H1 (cell line): Measurements from ENCODE around the gene EDN1. TPM values are rescaled to one million over a fixed set of nuclear protein-coding genes. Genes with fewer than 3 reads are reported as not detected.

Source experiments
- CTCF ChIA-PET: fragments of 300-600 bp; sonication (Branson Sonifier 250); formaldehyde crosslinking; loops from one replicate; lab custom pipeline; 2021; ENCODE audit not compliant: partially characterized antibody; lab: Charles Lee
- POLR2A ChIA-PET: fragments of 300-600 bp; sonication (Branson Sonifier 250); formaldehyde crosslinking; loops from one replicate; lab custom pipeline; 2021; ENCODE audit warnings: inconsistent platforms; ENCODE audit not compliant: partially characterized antibody; lab: Charles Lee
- DNase-seq, 2 experiments: peaks; one replicate each; pipeline versions ENCODE4 v3.0.0 to v3.0.0-alpha.2; 2010 to 2022; ENCODE audit warnings: low spot score in 2 of 2, low read depth in 1 of 2, mixed read lengths in 1 of 2
- FAIRE-seq: peaks from 2 replicates; lab custom pipeline; 2011; peaks lifted over from hg19 to GRCh38; lab: Jason Lieb, UNC
- H2AFZ ChIP-seq: 2 replicates; pipeline ENCODE4 v1.8.1; 2012; ENCODE audit warnings: low read length, inconsistent platforms
- H2AK5ac ChIP-seq: 2 replicates; pipeline ENCODE4 v1.6.1; 2013; ENCODE audit warnings: low read depth, low read length
- H2BK120ac ChIP-seq: replicated peaks from 2 replicates; pipeline ENCODE3; 2013; ENCODE audit warnings: low read depth, low read length, inconsistent platforms
- H2BK12ac ChIP-seq: 2 replicates; pipeline ENCODE4 v1.6.1; 2013; ENCODE audit warnings: low read depth, low read length
- H2BK15ac ChIP-seq: 2 replicates; pipeline ENCODE4 v1.6.1; 2013; ENCODE audit warnings: low read length
- H2BK20ac ChIP-seq: 2 replicates; pipeline ENCODE4 v1.6.1; 2013; ENCODE audit warnings: low read length
- H2BK5ac ChIP-seq: 2 replicates; pipeline ENCODE4 v1.6.1; 2013; ENCODE audit warnings: low read depth, low read length
- H3K14ac ChIP-seq: 2 replicates; pipeline ENCODE4 v1.6.1; 2013; ENCODE audit warnings: inconsistent platforms; ENCODE audit not compliant: insufficient read length
- H3K18ac ChIP-seq: 2 replicates; pipeline ENCODE4 v1.6.1; 2013; ENCODE audit warnings: low read length; ENCODE audit errors: extremely low read depth
- H3K23ac ChIP-seq: 2 replicates; pipeline ENCODE4 v1.6.1; 2013; ENCODE audit warnings: inconsistent platforms; ENCODE audit not compliant: insufficient read length
- H3K23me2 ChIP-seq: 2 replicates; pipeline ENCODE4 v1.6.1; 2013; ENCODE audit warnings: low read depth, low read length
- H3K27ac ChIP-seq: 2 replicates; pipeline ENCODE4 v1.6.1; 2011; ENCODE audit warnings: low read depth, low read length, inconsistent platforms
- H3K27me3 ChIP-seq, 4 experiments: replicated peaks in 1 of 4; 1 replicate in 1 of 4; 2 replicates in 3 of 4; pipeline versions ENCODE4 v1.6.1 to v1.8.1; 2011 to 2013; ENCODE audit warnings: low read length in 3 of 4, mild to moderate bottlenecking in 3 of 4, inconsistent platforms in 2 of 4, mixed read lengths in 2 of 4, moderate library complexity in 1 of 4; ENCODE audit not compliant: control insufficient read depth in 3 of 4, insufficient read depth in 3 of 4; ENCODE audit errors: extremely low read depth in 1 of 4
- H3K36me3 ChIP-seq, 4 experiments: 2 replicates each; pipeline versions ENCODE4 v1.6.1 to v1.8.1; 2011 to 2013; ENCODE audit warnings: mild to moderate bottlenecking in 4 of 4, low read length in 3 of 4, moderate library complexity in 2 of 4, control low read depth in 1 of 4, inconsistent platforms in 1 of 4; ENCODE audit not compliant: insufficient read depth in 4 of 4, control insufficient read depth in 2 of 4
- H3K4ac ChIP-seq: replicated peaks from 2 replicates; pipeline ENCODE3; 2013; ENCODE audit warnings: low read length, low read depth, mixed read lengths, inconsistent platforms; ENCODE audit not compliant: insufficient read length
- H3K4me1 ChIP-seq, 4 experiments: replicated peaks in 1 of 4; 1 replicate in 1 of 4; 2 replicates in 3 of 4; pipeline versions ENCODE4 v1.6.1 to v1.8.1; 2011 to 2013; ENCODE audit warnings: low read length in 3 of 4, inconsistent platforms in 2 of 4, mixed read lengths in 1 of 4; ENCODE audit not compliant: insufficient read depth in 4 of 4, control insufficient read depth in 3 of 4
- H3K4me2 ChIP-seq, 2 experiments: 2 replicates each; pipeline versions ENCODE4 v1.6.1 to v1.8.1; 2011 to 2013; ENCODE audit warnings: low read depth in 2 of 2, low read length in 2 of 2, control low read depth in 1 of 2, inconsistent platforms in 1 of 2, mild to moderate bottlenecking in 1 of 2; ENCODE audit not compliant: insufficient read depth in 1 of 2
- H3K4me3 ChIP-seq, 4 experiments: fragments of 200-600, 300-600 bp in 1 of 4; sonication (generic), shearing (Covaris generic), sonication (Bioruptor Twin) in 1 of 4; 2 replicates each; pipeline versions ENCODE4 v1.5.1 to v1.8.1; 2011 to 2016; ENCODE audit warnings: low read length in 4 of 4, low read depth in 3 of 4, control low read depth in 2 of 4, inconsistent platforms in 2 of 4, mild to moderate bottlenecking in 2 of 4, mixed read lengths in 1 of 4, moderate library complexity in 1 of 4; ENCODE audit not compliant: insufficient read depth in 2 of 4; ENCODE audit errors: extremely low read depth in 1 of 4
- H3K56ac ChIP-seq: replicated peaks from 2 replicates; pipeline ENCODE3; 2013; ENCODE audit warnings: low read depth, mild to moderate bottlenecking, mixed read lengths, low read length, inconsistent platforms; ENCODE audit not compliant: insufficient read length
- H3K79me1 ChIP-seq: 2 replicates; pipeline ENCODE4 v1.6.1; 2013; ENCODE audit warnings: low read depth, low read length, control low read depth
- H3K79me2 ChIP-seq, 2 experiments: 2 replicates each; pipeline versions ENCODE4 v1.6.1 to v1.8.1; 2012 to 2013; ENCODE audit warnings: low read length in 2 of 2, mild to moderate bottlenecking in 2 of 2, inconsistent platforms in 1 of 2; ENCODE audit not compliant: insufficient read depth in 2 of 2, control insufficient read depth in 1 of 2
- H3K9ac ChIP-seq, 4 experiments: replicated peaks in 1 of 4; 1 replicate in 1 of 4; 2 replicates in 3 of 4; pipeline versions ENCODE4 v1.6.1 to v1.8.1; 2011 to 2013; ENCODE audit warnings: low read depth in 3 of 4, low read length in 3 of 4, control low read depth in 2 of 4, mild to moderate bottlenecking in 2 of 4, moderate library complexity in 2 of 4, inconsistent platforms in 1 of 4; ENCODE audit errors: extremely low read depth in 1 of 4
- H3K9me3 ChIP-seq, 2 experiments: 2 replicates each; pipeline versions ENCODE4 v1.6.1 to v1.8.1; 2012 to 2013; ENCODE audit warnings: mild to moderate bottlenecking in 2 of 2, moderate library complexity in 2 of 2, control low read depth in 1 of 2, inconsistent platforms in 1 of 2, low read depth in 1 of 2, low read length in 1 of 2, mixed read lengths in 1 of 2; ENCODE audit not compliant: insufficient read depth in 2 of 2
- H4K20me1 ChIP-seq, 2 experiments: replicated peaks in 1 of 2; 2 replicates each; pipeline versions ENCODE3 to v1.8.1; 2011 to 2013; ENCODE audit warnings: inconsistent platforms in 2 of 2, low read length in 2 of 2, mild to moderate bottlenecking in 1 of 2; ENCODE audit not compliant: insufficient read depth in 2 of 2, control insufficient read depth in 1 of 2
- H4K5ac ChIP-seq: 2 replicates; pipeline ENCODE4 v1.6.1; 2013; ENCODE audit warnings: low read length, low read depth, mixed read lengths, inconsistent platforms; ENCODE audit not compliant: insufficient read length
- H4K8ac ChIP-seq: 2 replicates; pipeline ENCODE4 v1.8.0; 2013; ENCODE audit warnings: mild to moderate bottlenecking, moderate library complexity, low read length, inconsistent platforms; ENCODE audit not compliant: insufficient read depth; ENCODE audit errors: extremely low read depth
- H4K91ac ChIP-seq: replicated peaks from 2 replicates; pipeline ENCODE3; 2013; ENCODE audit warnings: low read length, mixed read lengths, inconsistent platforms; ENCODE audit not compliant: insufficient read length
- BCL11A ChIP-seq, 2 experiments: IDR thresholded peaks; one replicate each; pipeline ENCODE4 v1.6.1; 2011; ENCODE audit warnings: low read depth in 2 of 2, low read length in 2 of 2, mild to moderate bottlenecking in 2 of 2
- CTBP2 ChIP-seq: IDR thresholded peaks from 2 replicates; pipeline ENCODE4 v1.7.0; 2011; ENCODE audit warnings: borderline replicate concordance, mild to moderate bottlenecking, moderate library complexity, mixed read lengths, low read length; ENCODE audit not compliant: insufficient read depth, insufficient read length
- FOSL1 ChIP-seq: IDR thresholded peaks from 2 replicates; pipeline ENCODE4 v1.6.1; 2011; ENCODE audit warnings: mild to moderate bottlenecking, low read depth, low read length, moderate library complexity; ENCODE audit not compliant: insufficient read depth
- HDAC6 ChIP-seq: IDR thresholded peaks from one replicate; pipeline ENCODE4 v1.7.1; 2012; ENCODE audit warnings: low read depth, mild to moderate bottlenecking, inconsistent platforms, low read length, moderate library complexity
- POLR2A ChIP-seq, 2 experiments: IDR thresholded peaks; 1 replicate in 1 of 2; 2 replicates in 1 of 2; pipeline ENCODE4 v1.6.1; 2011; ENCODE audit warnings: low read depth in 2 of 2, low read length in 2 of 2, mild to moderate bottlenecking in 2 of 2; ENCODE audit errors: control extremely low read depth in 1 of 2
- RNF2 ChIP-seq: fragments of 200-900, 300-1000 bp; sonication (generic); IDR thresholded peaks from 2 replicates; pipeline ENCODE4 v1.7.1; 2016; ENCODE audit warnings: borderline replicate concordance, low read depth, mild to moderate bottlenecking, antibody characterized with exemption, low read length; ENCODE audit not compliant: poor library complexity, severe bottlenecking; ENCODE audit errors: missing control alignments
- SP1 ChIP-seq: IDR thresholded peaks from 2 replicates; pipeline ENCODE4 v1.6.1; 2011; ENCODE audit warnings: low read depth, low read length
- SUZ12 ChIP-seq: fragments of 200-600 bp; sonication (generic); IDR thresholded peaks from 2 replicates; pipeline ENCODE4 v1.6.1; 2012; ENCODE audit warnings: mild to moderate bottlenecking, inconsistent platforms, low read length, moderate library complexity, mixed read lengths
- TAF1 ChIP-seq: IDR thresholded peaks from 2 replicates; pipeline ENCODE4 v1.6.1; 2011; ENCODE audit warnings: mild to moderate bottlenecking, low read depth, low read length
- YY1 ChIP-seq: IDR thresholded peaks from 2 replicates; pipeline ENCODE4 v1.6.1; 2011; ENCODE audit warnings: low read depth, mild to moderate bottlenecking, low read length
- WGBS, 2 experiments: shearing (Covaris generic) in 1 of 2; methylation state at CpG; one replicate each; pipeline versions ENCODE4 v1.1.6 to v1.1.7; 2013 to 2015; ENCODE audit warnings: low lambda C conversion rate in 2 of 2, mixed read lengths in 2 of 2, inconsistent platforms in 1 of 2, low coverage in 1 of 2, missing lambda C conversion rate in 1 of 2; ENCODE audit not compliant: insufficient replicate concordance in 2 of 2, insufficient coverage in 1 of 2, insufficient read length in 1 of 2; ENCODE audit errors: extremely low coverage in 1 of 2, missing lambda C conversion rate in 1 of 2; 5-methylcytosine and 5-hydroxymethylcytosine counted together
- polyA plus RNA-seq, 7 experiments: library from polyadenylated mRNA; depleted of rRNA in 3 of 7; stranded (reverse) in 5 of 7; unstranded in 2 of 7; fragments of >200 nt in 5 of 7; fragments of 200-250 nt in 2 of 7; gene quantifications; 1 replicate in 5 of 7; 2 replicates in 1 of 7; 4 replicates in 1 of 7; pipeline versions ENCODE4 v1.2.1 to v1.2.3, GENCODE V29; 2011 to 2013; ENCODE audit warnings: missing spikeins in 2 of 7, mixed read lengths in 2 of 7
- total RNA-seq: library from RNA; stranded (reverse); fragmentation: NEBNext Ultra II Directional; extraction: Animal tissue kit (Norgen Biotek cat#: 25700); gene quantifications from 2 replicates; pipeline ENCODE4 v1.2.1, GENCODE V29; 2021

EDN1 gene
- total and polyA plus RNA-seq, 2 of the 8 experiments (the other 6 are each of a cell fraction or from before 2014, with no cell fraction given), result 0.23 to 1.1 TPM

GRCh38 chr6:12254210-12254609, 36.0 kb upstream of the EDN1 start:
- Histone ChIP-seq H3K4me3 (no peak overlapping the region), H3K27me3 (no peaks in the 10 kb centered on the region), H3K56ac (no peak overlapping the region), H3K4ac (no peak overlapping the region), H3K79me2 (no peaks in the 10 kb centered on the region), H2BK20ac (no peak overlapping the region), H2AK5ac (no peak overlapping the region), H3K36me3 (no peaks in the 10 kb centered on the region), H3K23ac (no peak overlapping the region), H2BK15ac (no peak overlapping the region), H3K4me1 (no peaks in the 10 kb centered on the region), H4K8ac (no peak overlapping the region), H3K79me1 (no peaks in the 10 kb centered on the region), H3K18ac (no peak overlapping the region), H4K91ac (no peak overlapping the region), H3K9me3 (no peaks in the 10 kb centered on the region), H4K5ac (no peak overlapping the region), H3K4me2 (no peak overlapping the region), H2BK120ac (no peak overlapping the region), H3K14ac (no peak overlapping the region), H2BK12ac (no peak overlapping the region), H3K23me2 (no peaks in the 10 kb centered on the region), H4K20me1 (no peaks in the 10 kb centered on the region), H3K27ac (no peak overlapping the region), H2BK5ac (no peak overlapping the region), H2AFZ (no peak overlapping the region), H3K9ac (no peak overlapping the region)
- ChIA-PET CTCF (no interaction called here), POLR2A (no interaction called here)
- DNase-seq, result no peak
- FAIRE-seq, result no peak
- 91% methylated on average over 5 of the region's 5 CpGs; no CpG with 5 or more reads in 1 of the 2 experiments for WGBS, 2 experiments
- no peak for TF ChIP-seq POLR2A (IDR thresholded peaks at IDR 0.05; ENCODE audit: control extremely low read depth in 1 of 2, low read depth in 2 of 2, low read length in 2 of 2)
- TF ChIP-seq RNF2, result no peak
- TF ChIP-seq HDAC6, result no peak
- TF ChIP-seq CTBP2, result no peak
- no peak for TF ChIP-seq FOSL1
- no peak for TF ChIP-seq YY1
- no peak for TF ChIP-seq BCL11A (IDR thresholded peaks at IDR 0.05; ENCODE audit: low read depth in 2 of 2, low read length in 2 of 2)
- no peak for TF ChIP-seq TAF1
- TF ChIP-seq SP1, result no peak
- TF ChIP-seq SUZ12, result no peak
